Uterus (tissue), 2 donors: ENCODE measurements around the gene ST7.

Source experiments
- POLR2A ChIP-seq, 2 donors: fragments of 450-650 bp; IDR thresholded peaks; one replicate each; pipeline ENCODE4 v1.6.1; 2016; ENCODE audit warnings: antibody characterized with exemption in 2 of 2, mild to moderate bottlenecking in 1 of 2, moderate library complexity in 1 of 2
- TF ChIP-seq, protein P1 (sequence below), 4 experiments: fragments of 200-600 bp in 2 of 4; fragments of 450-650 bp in 2 of 4; sonication (generic) in 2 of 4; IDR thresholded peaks; one replicate each; pipeline ENCODE4 v1.5.1; 2016 to 2019; ENCODE audit warnings: antibody characterized with exemption in 4 of 4, mild to moderate bottlenecking in 2 of 4, moderate library complexity in 1 of 4

DNA sequence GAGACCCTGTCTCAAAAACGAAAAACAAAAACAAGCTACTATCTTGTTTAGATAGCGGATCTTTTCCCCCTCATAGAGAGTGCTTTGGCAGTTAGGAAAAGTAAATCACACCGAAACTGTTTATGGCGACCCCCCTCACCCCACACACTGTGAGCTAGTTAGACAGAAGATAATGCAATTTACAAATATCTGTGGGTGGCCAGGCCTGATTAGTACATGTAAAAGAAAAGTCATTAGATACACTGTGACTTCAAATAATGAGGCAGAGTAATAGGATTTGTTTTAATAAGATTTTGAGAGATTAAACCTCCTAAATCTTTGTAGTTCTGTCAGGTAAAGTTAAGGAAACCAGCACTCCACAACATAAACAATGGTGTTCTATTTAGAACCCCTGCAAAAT lies 121.1 kb downstream of the ST7 start:
- TF ChIP-seq, protein P1, sequence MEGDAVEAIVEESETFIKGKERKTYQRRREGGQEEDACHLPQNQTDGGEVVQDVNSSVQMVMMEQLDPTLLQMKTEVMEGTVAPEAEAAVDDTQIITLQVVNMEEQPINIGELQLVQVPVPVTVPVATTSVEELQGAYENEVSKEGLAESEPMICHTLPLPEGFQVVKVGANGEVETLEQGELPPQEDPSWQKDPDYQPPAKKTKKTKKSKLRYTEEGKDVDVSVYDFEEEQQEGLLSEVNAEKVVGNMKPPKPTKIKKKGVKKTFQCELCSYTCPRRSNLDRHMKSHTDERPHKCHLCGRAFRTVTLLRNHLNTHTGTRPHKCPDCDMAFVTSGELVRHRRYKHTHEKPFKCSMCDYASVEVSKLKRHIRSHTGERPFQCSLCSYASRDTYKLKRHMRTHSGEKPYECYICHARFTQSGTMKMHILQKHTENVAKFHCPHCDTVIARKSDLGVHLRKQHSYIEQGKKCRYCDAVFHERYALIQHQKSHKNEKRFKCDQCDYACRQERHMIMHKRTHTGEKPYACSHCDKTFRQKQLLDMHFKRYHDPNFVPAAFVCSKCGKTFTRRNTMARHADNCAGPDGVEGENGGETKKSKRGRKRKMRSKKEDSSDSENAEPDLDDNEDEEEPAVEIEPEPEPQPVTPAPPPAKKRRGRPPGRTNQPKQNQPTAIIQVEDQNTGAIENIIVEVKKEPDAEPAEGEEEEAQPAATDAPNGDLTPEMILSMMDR (IDR thresholded peaks at IDR 0.05): no peak
- TF ChIP-seq POLR2A (IDR thresholded peaks at IDR 0.05): no peak
